ENCODE data around the gene KCTD21. TPM values are rescaled to one million over a fixed set of nuclear protein-coding genes. Genes with fewer than 3 reads are reported as not detected.
"Not testable (repeated sequence)": the region's sequence is repeated elsewhere in the genome, so short reads cannot be mapped to it uniquely, and the experiment has no call there.

The KCTD21 gene
- total RNA-seq, 3 donors from 2014 or later: 8.5 to 13.1 (median 8.8) TPM

DNA sequence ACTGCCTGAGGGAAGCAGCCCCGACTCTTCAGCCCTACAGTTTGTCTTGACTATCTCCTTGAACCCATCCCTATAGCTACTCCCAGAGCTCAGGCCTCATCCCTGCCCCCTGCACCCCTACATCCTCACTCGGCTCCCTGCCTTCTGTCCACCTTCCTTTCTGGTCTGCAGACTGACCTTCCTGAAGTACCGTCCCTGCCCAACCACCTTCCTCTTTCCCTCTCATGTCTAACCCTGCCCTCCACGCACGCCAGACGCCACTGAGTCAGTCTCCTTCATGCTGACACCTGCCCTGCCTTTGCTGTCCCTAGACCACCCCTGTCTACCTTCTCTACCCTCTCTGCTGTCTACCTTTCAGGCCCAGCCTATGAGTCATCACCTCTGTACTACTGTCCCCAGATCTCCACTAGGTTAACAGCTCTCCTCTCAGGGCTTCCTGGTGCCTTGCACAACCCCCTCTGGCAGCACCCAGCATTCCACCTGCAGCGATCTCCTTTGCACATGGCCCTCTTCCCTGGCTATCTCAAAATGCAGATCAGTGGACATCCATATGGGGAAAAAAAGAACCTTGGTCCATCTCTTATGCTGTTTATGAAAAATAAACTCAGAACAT is 8.9 kb downstream of the KCTD21 start:
- Histone ChIP-seq H3K27ac (no peak overlapping the region), H3K4me3 (no peak overlapping the region), H3K4me1 (no peaks in the 10 kb centered on the region), H3K9me3 (no peaks in the 10 kb centered on the region), H3K27me3 (no peaks in the 10 kb centered on the region), H3K36me3 (no peaks in the 10 kb centered on the region)
- DNase-seq (ENCODE audit: low spot score in 2 of 2): no peak
- intact Hi-C loops (cut with DNase I; ENCODE audit: low total_unique reads): no loop called here
- TF ChIP-seq POLR2AphosphoS5 (IDR thresholded peaks at IDR 0.05) (no peak), CTCF (IDR thresholded peaks at IDR 0.05) (no peak), POLR2A (IDR thresholded peaks at IDR 0.05) (no peak)

DNA sequence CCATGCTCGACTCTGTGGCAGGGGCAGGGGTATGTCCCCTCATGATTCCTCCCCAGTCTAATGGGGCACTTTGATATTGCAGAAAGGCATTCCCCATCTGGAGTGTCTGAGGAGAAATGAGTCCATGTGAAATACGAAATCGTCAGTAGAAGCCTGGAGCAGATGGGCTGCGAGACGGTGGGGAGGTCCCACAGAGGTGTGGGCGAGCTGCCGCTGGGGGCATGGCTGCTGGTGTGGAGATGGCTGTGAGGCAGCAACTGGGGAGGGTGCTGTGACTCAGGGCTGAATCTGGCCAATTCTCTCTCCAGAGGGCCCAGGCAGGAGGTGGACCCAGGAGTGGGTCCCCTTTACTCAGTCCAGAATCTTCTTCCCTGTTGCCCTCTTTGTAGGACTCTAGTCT is 11.2 kb downstream of the KCTD21 start:
- Histone ChIP-seq H3K27me3 (no peaks in the 10 kb centered on the region), H3K9me3 (no peaks in the 10 kb centered on the region), H3K4me3 (no peak overlapping the region), H3K36me3 (no peaks in the 10 kb centered on the region), H3K27ac (no peak overlapping the region), H3K4me1 (no peaks in the 10 kb centered on the region)
- DNase-seq (ENCODE audit: low spot score in 2 of 2): no peak
- intact Hi-C loops (cut with DNase I; ENCODE audit: low total_unique reads): no loop called here
- TF ChIP-seq POLR2AphosphoS5 (IDR thresholded peaks at IDR 0.05) (no peak), CTCF (IDR thresholded peaks at IDR 0.05) (no peak), POLR2A (IDR thresholded peaks at IDR 0.05) (no peak)

GRCh38 chr11:78176605-78177141 is 11.8 kb downstream of the KCTD21 start:
- H3K36me3 ChIP-seq: no peaks in the 10 kb centered on the region
- intact Hi-C loops (cut with DNase I; ENCODE audit: low total_unique reads): no loop called here
- no peaks in the 10 kb centered on the region for H3K9me3 ChIP-seq
- no peak overlapping the region for H3K27ac ChIP-seq
- TF ChIP-seq CTCF (IDR thresholded peaks at IDR 0.05) (no peak), POLR2A (IDR thresholded peaks at IDR 0.05) (no peak), POLR2AphosphoS5 (IDR thresholded peaks at IDR 0.05) (no peak)
- H3K4me3 ChIP-seq: no peak overlapping the region
- DNase-seq (ENCODE audit: low spot score in 2 of 2): no peak
- H3K27me3 ChIP-seq: no peaks in the 10 kb centered on the region
- no peaks in the 10 kb centered on the region for H3K4me1 ChIP-seq

- intact Hi-C loops (cut with DNase I; ENCODE audit: low total_unique reads); H3K4me3 ChIP-seq; DNase-seq (ENCODE audit: low spot score in 2 of 2); H3K27me3 ChIP-seq; H3K9me3 ChIP-seq; H3K4me1 ChIP-seq; H3K36me3 ChIP-seq; H3K27ac ChIP-seq: not testable (repeated sequence)
Measured at GRCh38 chr11:78175862-78176261, 12.6 kb downstream of the KCTD21 start.

DNA sequence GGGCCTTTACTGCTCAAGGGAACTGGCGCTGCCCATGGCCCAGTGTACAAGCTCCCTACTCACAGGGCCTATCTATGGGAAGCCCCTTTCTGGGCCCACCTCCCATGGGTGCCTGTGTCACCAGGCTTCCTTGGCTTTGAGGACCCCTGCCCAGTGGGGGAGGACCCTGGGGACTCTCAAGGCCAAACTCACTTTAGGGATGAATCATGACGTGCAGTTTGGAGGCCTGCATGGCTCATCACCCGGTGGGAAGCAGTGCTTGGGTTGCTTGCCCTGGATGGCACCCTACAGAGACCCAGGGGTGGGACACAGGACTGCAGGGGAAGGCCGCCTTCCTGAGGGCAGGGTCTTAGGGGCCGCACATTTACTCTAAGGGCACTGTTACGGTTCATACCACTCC is 16.5 kb downstream of the KCTD21 start:
- no peaks in the 10 kb centered on the region for H3K9me3 ChIP-seq
- TF ChIP-seq POLR2A (IDR thresholded peaks at IDR 0.05): no peak
- TF ChIP-seq CTCF (IDR thresholded peaks at IDR 0.05): no peak
- no peak for TF ChIP-seq POLR2AphosphoS5 (IDR thresholded peaks at IDR 0.05)
- no peaks in the 10 kb centered on the region for H3K4me1 ChIP-seq
- no peaks in the 10 kb centered on the region for H3K27me3 ChIP-seq
- H3K27ac ChIP-seq: no peak overlapping the region
- no peak for DNase-seq (ENCODE audit: low spot score in 2 of 2)
- H3K4me3 ChIP-seq: no peak overlapping the region
- intact Hi-C loops (cut with DNase I; ENCODE audit: low total_unique reads): no loop called here
- H3K36me3 ChIP-seq: no peaks in the 10 kb centered on the region
